ENCODE measurements around the gene TGFBR3. TPM values are rescaled to one million over a fixed set of nuclear protein-coding genes. Genes with fewer than 3 reads are reported as not detected.

Gene TGFBR3
- total and polyA plus RNA-seq, 2 of the 8 experiments (the other 6 are each of a cell fraction or from before 2014, with no cell fraction given), result 2.0 to 6.1 TPM

DNA sequence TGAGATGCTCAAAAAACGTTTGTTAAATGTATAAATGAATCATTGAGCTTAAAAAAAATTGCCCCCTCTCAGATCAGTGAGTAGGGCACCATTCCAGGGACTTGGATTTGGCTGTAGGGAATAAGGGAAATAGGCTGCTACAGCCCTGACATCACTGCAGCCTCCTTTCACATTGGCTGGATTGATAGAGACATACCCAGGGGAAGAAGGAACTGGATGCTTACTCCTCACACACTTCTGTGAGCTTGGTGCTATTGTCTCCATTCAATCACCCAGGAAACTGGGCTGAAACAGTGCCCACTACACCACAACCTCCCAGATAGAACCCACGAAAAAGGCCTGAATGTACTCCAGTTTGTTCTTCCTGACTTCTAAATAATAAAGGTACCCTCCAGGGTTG lies 87.2 kb downstream of the TGFBR3 start:
- no peak overlapping the region for H3K4me2 ChIP-seq (ENCODE audit: insufficient read depth in 1 of 2, low read depth in 2 of 2, low read length in 2 of 2)
- no peaks in the 10 kb centered on the region for H3K27me3 ChIP-seq (replicated peaks in 1 of 4; ENCODE audit: control insufficient read depth in 3 of 4, extremely low read depth in 1 of 4, insufficient read depth in 3 of 4, low read length in 3 of 4)
- H2BK120ac ChIP-seq (replicated peaks; ENCODE audit: low read depth, low read length), result no peak overlapping the region
- no peaks in the 10 kb centered on the region for H3K4me1 ChIP-seq (replicated peaks in 1 of 4; ENCODE audit: control insufficient read depth in 3 of 4, insufficient read depth in 4 of 4, low read length in 3 of 4)
- H3K4ac ChIP-seq (replicated peaks; ENCODE audit: insufficient read length, low read depth, low read length), result no peak overlapping the region
- no peak overlapping the region for H3K27ac ChIP-seq (ENCODE audit: low read depth, low read length)
- no peaks in the 10 kb centered on the region for H3K9me3 ChIP-seq (ENCODE audit: insufficient read depth in 2 of 2, low read depth in 1 of 2, low read length in 1 of 2)
- DNase-seq (ENCODE audit: low read depth in 1 of 2, low spot score in 2 of 2) (no peak), FAIRE-seq (no peak)
- no peaks in the 10 kb centered on the region for H4K20me1 ChIP-seq (replicated peaks in 1 of 2; ENCODE audit: control insufficient read depth in 1 of 2, insufficient read depth in 2 of 2, low read length in 2 of 2)
- H4K5ac ChIP-seq (ENCODE audit: insufficient read length, low read depth, low read length), result no peak overlapping the region
- no peaks in the 10 kb centered on the region for H3K79me2 ChIP-seq (ENCODE audit: control insufficient read depth in 1 of 2, insufficient read depth in 2 of 2, low read length in 2 of 2)
- no peak overlapping the region for H2BK15ac ChIP-seq (ENCODE audit: low read length)
- no peaks in the 10 kb centered on the region for H3K36me3 ChIP-seq (ENCODE audit: control insufficient read depth in 2 of 4, insufficient read depth in 4 of 4, low read length in 3 of 4)
- H3K56ac ChIP-seq (replicated peaks; ENCODE audit: insufficient read length, low read depth, low read length), result no peak overlapping the region
- H3K79me1 ChIP-seq (ENCODE audit: low read depth, low read length), result no peaks in the 10 kb centered on the region
- POLR2A ChIA-PET (ENCODE audit: partially characterized antibody), result interaction anchor here (1.0 kb wide), 1 partner anchor 12 kb away, joined by 3 read pairs; no protein-coding TSS in a partner anchor
- H4K91ac ChIP-seq (replicated peaks; ENCODE audit: insufficient read length, low read length), result no peak overlapping the region
- H3K23me2 ChIP-seq (ENCODE audit: low read depth, low read length), result no peaks in the 10 kb centered on the region
- no peak overlapping the region for H2BK12ac ChIP-seq (ENCODE audit: low read depth, low read length)
- no peak overlapping the region for H4K8ac ChIP-seq (ENCODE audit: extremely low read depth, insufficient read depth, low read length)
- 82% methylated on average over 2 of the region's 2 CpGs; no CpG with 5 or more reads in 1 of the 2 experiments for WGBS, 2 experiments (ENCODE audit: extremely low coverage in 1 of 2, insufficient coverage in 1 of 2, insufficient read length in 1 of 2, insufficient replicate concordance in 2 of 2, low coverage in 1 of 2, low lambda C conversion rate in 2 of 2, missing lambda C conversion rate in 1 of 2)
- H3K18ac ChIP-seq (ENCODE audit: extremely low read depth, low read length), result no peak overlapping the region
- no peak overlapping the region for H2AK5ac ChIP-seq (ENCODE audit: low read depth, low read length)
- CTCF ChIA-PET (ENCODE audit: partially characterized antibody), result interaction anchor here (0.6 to 2.3 kb wide), 9 partner anchors 10 to 1335 kb away, joined by 3 to 11 read pairs (median 4); no protein-coding TSS in a partner anchor
- no peak overlapping the region for H2BK20ac ChIP-seq (ENCODE audit: low read length)
- no peak overlapping the region for H3K23ac ChIP-seq (ENCODE audit: insufficient read length)
- no peak overlapping the region for H3K4me3 ChIP-seq (ENCODE audit: extremely low read depth in 1 of 4, insufficient read depth in 2 of 4, low read depth in 3 of 4, low read length in 4 of 4)
- H2BK5ac ChIP-seq (ENCODE audit: low read depth, low read length), result no peak overlapping the region
- H3K14ac ChIP-seq (ENCODE audit: insufficient read length), result no peak overlapping the region
- no peak overlapping the region for H2AFZ ChIP-seq (ENCODE audit: low read length)
- no peak overlapping the region for H3K9ac ChIP-seq (replicated peaks in 1 of 4; ENCODE audit: extremely low read depth in 1 of 4, low read depth in 3 of 4, low read length in 3 of 4)
- TF ChIP-seq TCF12 (IDR thresholded peaks at IDR 0.05; ENCODE audit: low read depth, low read length) (no peak), CEBPB (IDR thresholded peaks at IDR 0.05; ENCODE audit: low read depth, low read length) (no peak), SAP30 (IDR thresholded peaks at IDR 0.05; ENCODE audit: insufficient read depth, insufficient replicate concordance, low read length) (no peak)
- TF ChIP-seq, protein P1, sequence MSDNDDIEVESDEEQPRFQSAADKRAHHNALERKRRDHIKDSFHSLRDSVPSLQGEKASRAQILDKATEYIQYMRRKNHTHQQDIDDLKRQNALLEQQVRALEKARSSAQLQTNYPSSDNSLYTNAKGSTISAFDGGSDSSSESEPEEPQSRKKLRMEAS (IDR thresholded peaks at IDR 0.05), result no peak

All from H1 (cell line).